Daoy (cell line): ENCODE results near the gene NTRK3. TPM values are rescaled to one million over a fixed set of nuclear protein-coding genes. Genes with fewer than 3 reads are reported as not detected.

Experiments
- DNase-seq: peaks from one replicate; pipeline ENCODE4 v3.0.0-alpha.2; 2015; ENCODE audit warnings: low read depth
- total RNA-seq: library from RNA; depleted of rRNA; stranded (reverse); fragments of >200 nt; shearing (Covaris generic); gene quantifications from 2 replicates; pipeline ENCODE4 v1.2.3, GENCODE V29; 2014

The NTRK3 gene
- total RNA-seq, 1 experiment from 2014 or later: 0.80 TPM

DNA sequence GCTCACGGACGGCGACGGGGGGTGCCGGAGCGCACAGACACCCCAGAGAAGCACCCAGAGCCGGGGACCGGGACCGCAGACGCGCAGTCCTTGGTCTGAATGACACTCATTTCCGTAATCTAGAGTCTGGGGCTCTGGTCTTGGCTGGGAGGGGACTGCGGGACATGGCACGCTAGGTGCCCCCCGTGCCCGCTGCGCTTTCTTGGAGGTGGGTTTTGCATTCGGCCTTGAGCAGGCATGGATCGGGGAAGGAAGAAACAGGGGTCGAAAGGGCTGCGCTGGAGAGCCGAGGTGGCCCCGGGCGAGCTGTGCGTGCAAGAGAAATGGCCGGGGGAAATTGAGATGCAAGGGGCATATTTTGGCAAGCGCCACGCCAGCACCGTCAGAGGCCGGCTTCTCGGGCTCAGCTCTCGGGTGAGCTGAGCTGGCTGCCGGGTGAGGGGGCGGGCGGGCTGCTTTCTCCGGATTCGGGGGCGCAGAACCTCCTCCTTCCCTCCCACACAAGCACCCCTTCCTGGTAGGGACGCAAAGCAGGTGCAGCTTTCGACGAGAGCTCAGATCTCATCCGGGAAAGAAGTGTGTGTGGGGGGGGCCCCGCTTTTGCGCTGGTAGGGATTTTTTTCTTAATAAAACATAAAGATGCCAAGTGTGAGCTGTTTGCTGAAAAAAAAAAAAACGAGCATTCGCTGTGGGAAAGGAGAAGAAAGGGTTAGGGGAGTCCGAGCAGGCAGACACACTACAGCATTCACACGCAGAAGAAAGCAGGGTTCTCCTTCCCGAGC is 963 bp upstream of the NTRK3 start:
- no peak for DNase-seq

DNA sequence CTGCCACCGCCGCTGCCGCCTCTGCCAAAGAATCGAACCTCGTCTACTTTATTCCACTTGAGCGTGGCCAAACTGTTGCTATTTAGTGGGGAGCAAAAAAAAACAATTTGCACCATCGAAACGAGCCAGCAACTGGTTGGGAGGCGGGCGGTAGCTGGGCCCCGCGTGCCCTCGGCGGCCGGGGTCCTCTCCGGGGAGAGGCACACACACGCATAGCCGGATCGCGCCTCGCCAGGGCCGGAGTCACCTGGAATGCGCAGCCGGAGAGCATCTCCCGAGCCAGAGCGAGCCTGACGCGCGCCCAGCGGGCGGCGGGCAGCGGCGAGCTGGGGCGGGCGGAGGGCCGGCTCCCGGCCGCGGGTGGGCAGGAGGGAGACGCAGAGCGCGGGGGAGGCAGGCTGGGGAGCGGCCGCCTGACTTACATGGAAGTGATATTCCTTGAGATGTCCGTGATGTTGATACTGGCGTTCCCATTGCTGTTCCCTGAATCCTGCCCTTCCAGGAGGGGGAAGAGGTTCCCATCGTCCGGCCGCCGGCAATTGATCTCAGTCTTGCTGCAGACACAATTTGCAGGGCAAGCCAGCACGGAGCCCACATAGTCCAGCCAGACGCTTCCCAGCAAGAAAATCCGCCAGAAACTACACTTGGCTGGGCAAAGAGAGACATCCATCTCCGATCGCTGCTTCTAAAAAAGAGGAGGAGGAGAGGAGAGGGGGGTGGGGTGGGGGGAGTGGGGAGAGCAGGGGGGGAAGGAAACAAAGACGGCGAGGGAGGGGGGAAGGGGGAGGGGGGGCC is 858 bp downstream of the NTRK3 start:
- peak; percentile 21 for DNase-seq

DNA sequence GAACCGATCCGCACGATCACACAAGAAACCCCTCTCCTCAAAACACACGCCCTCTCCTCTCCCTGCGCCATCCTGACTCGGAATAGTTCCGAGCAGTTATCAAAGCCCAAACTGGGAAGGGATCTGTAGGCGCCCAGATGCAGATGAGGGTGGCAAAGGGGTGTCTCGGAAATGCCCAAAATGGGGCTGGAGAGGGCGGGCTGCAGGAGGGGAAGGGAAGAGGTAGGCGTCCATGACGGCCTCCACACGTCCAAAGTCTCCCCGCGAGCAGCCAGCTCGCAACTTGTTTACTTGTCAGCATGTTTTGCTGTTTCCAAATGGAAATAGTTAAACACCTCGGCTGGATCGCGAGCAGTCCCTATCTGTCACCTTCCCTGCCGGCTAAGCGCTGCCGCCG is 1.5 kb downstream of the NTRK3 start:
- no peak for DNase-seq

DNA sequence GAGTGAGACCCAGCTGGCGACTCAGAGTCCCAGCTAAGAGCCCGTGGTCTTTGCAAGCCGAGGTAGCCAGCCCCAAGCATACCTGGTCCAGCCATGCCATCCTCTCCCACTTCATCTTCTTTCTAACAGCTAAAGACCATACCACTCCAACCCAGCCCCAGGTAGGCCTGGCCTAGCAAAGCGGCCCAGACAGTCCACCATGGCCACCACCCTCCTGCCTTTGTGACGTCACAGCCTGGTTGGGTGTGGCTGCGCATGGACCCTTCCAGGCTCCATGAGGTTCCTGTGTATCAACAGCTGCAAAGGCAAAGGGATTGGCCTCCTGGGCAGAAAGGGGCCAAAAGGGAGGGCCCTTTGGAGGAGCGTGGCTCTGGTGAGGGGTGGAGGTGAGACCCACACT is 4.1 kb downstream of the NTRK3 start:
- DNase-seq: no peak

DNA sequence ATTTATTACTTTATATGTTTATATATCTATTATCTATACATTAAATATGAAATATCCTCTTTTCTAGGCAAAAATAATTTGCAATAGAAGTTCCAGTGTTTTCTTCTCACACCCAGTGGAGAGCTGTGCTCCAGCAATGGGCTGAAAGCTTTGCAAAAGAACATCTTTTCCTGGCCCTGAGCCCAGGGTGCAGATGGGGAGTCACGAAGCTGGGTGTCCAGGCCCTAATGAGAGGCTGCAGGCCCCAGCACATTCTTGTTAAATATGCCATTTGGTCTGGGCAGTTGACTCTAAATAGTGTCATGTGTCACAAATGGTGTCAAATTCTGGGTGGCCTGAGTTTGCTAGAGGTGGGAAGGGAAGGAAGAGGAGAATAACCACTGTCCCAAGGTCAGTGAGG is 5.7 kb downstream of the NTRK3 start:
- no peak for DNase-seq

DNA sequence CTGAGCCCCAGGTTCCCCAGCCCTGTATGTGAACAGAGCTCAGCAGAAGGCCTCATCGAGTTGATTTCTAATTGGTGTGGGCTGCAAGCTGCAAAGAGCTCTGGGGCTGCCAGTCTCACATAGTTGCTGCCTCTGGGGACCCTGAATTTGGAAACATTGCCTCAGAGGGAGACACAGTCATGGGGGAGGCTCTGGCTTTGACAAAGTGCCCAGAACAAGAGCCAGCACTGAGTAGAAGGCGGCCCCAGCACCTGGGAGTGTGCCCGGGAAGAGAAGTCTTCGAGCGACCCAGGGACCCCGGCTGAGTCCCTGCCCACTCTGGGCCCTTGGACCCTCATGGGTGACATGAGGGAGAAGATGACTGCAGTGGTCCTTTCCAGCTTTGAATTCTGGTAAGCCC is 7.3 kb downstream of the NTRK3 start:
- DNase-seq: no peak

DNA sequence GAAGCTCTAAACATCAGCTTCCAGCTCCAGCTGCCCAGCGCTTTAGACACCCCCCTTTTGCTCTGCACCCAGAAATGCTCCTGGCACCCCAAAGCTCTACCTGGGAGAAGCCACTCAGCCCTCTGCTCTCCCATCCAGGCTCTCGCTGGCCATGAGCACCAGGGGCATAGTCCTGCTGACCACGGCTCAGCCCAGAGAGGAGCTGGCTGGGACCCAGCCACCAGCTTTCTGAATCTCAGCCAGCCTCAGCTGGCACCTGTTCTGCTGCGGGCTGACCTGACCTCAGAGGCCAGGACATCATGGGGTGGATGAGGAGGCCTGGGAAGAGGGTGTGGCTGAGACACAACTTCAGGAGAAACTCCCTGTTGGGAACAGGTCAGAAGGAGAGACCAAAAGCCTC is 8.6 kb downstream of the NTRK3 start:
- no peak for DNase-seq

DNA sequence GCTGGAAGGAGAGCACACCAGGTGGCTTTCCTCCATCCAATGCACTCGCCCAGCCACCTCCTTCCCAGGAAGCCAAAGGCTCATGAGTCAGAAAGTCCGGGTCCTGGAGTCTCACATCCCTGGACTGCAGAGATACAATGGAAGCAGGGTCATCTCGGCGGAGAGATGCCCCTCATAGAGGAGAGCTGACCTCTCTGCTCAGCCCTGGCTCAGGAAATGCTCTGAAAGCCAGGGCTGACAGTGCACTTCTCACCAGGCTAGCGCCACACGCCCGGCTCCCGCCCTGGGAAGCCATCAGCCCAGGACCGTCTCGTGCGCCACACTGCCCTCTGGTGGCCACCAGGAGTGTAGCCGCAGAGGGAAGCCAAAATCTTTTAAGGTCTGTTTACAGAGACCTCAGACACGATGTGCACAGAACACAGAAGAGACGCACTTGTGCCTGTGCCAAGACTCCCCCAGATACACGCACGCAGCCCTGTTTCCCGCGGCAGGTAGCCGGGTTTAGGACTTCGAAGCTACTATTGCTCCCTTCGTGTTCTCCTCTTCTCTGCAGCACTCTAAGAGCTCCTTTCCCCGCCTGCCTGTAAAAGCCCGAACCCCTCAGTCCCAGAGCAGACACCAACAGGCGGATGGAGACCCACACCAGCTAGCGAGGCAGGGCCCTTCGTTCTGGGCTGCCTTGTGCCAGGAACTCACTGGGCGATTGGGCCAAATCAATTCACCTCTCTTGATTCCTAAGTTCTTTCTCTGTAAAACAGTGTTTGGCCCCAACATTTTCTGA is 9.7 kb downstream of the NTRK3 start:
- peak; percentile 65 for DNase-seq

DNA sequence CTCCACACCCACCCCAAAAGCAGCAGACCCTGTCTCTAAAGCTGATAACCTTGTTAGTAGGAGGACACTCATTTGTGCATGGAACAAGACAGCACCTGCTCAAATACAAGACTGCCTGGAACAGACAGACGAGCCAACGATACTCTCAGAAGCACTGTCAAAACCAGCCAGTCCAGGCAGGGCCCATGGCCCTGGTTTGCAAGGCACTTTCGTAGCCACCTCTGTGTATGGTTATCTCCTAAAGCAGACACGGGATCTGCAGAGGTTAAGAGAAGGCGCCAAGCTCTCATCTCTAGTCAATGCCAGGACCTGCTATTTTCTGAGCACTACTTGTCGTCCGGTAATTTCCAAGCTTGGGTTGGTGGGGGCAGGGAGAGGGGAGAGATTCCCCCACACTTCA is 10.5 kb downstream of the NTRK3 start:
- DNase-seq: no peak

DNA sequence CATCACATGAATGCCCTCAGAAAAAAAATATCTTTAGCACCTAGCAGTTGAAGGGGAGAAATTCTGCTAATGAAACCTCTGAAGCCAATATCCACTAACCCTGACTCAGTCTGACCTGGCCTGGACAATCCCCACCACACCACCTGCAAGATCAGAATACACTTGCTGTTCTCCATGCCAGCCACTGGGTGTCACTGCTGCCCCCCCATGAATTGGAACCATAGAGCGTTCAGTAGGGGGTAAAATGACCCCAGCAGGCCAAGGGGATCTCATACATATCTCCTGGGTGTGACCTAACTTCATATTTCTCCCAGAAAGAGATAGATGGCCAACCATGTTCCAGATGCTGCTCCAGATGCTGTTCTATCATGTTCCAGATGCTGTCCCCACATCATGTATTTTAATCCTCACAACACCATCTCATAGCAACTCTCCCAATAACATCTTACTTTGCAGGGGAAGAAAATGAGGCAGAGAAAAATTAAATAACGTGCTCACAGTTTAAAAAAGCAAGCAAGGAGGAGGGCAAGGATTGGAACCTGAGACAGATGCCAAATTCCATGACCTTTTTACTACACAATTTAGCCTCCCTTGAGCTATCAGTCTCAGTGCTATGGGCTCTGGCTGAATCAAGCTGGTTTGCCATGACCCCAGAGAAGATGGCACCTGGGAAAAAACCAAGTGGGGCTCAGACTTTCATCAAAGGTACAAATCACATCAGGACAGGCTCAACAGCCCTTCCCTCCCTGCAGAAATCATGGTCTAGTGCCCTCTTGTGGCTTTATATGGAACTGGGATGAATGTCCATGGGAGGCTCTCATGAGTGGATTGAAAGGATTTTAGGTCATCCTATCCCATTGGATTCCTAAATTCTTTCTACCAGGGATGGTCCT is 12.4 kb downstream of the NTRK3 start:
- no peak for DNase-seq

DNA sequence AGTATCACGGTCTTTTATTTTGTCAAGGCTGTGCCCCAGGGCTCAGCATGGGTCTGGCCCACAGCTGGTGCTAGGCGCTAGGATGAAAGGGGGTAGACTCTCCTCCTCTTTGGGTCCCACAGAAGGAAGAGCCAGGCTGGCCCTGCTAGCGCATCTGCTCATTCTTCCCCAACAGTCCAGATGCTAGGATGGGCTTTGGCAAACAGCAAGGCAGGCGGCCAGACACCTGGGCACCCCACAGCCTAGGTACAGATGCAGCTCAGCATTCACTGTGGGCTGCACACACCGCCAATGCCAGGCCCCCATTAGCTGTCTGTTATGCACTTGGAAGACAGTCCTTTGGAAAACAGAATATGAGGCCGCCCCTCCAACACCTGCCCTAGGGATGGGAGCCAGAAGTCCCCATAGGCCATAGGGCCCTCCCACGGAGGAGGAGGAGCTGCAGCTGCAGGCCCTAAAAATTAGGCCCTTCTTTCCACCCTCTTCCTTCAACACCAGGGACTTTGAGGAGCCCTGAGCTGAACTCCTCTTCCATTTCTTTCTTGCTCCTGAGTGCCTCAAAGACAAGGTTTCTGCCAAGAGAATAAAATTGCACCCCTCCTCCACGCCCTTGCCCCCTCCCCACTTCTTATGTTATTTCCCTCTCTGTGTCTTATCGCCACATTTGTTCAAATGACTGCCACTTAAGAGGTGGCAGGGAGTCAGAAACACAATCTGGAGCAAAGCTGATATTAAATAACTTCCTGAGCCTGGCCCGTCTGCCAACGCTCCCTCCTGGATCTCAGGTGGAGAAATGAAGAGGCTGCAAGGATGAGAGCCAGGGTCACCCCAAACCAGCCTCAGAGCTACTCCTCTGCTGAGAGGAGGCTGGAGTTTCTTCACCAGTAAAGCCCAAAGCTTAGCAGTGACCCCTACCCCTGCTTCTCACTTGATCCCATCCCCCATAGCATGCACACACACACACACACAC is 13.7 kb downstream of the NTRK3 start:
- DNase-seq: no peak

DNA sequence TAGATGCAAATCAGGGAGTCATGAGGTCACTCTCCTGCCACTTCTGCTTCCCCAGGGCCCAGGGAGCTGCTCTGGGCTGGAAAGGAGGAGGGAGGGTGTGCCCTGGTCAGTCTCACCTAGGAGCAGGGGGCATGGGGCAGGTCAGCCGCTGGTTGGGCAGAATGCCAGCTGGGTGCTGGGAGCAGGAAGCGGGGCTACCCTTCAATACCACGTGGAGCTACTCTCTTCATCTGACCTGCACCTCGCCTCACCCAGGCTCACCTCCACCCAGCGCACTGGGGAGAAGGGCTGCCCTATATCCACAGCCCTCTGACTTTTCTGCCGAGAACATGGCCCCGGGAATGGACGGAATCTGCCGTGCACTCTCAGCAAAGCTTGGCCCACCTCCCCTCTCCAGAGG is 15.1 kb downstream of the NTRK3 start:
- DNase-seq: no peak

DNA sequence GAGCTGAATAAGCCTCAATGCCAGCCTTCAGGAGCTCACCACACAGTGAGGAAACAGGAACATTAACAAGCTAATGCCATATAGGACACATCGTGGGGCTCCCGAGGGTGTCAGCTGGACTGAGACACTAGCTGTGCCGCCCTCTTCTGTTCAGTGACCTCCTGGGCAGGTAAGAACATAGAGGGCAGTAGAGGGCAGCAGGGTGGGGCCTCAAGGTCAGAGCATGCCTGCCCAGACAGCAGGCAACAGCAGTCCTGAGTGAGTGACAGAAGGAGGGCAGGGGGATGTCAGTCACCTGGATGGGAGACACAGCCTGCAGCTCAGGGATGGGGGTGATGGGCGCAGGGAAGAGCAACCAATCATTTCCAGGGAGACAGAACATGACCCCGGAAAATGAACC is 15.5 kb downstream of the NTRK3 start:
- no peak for DNase-seq

DNA sequence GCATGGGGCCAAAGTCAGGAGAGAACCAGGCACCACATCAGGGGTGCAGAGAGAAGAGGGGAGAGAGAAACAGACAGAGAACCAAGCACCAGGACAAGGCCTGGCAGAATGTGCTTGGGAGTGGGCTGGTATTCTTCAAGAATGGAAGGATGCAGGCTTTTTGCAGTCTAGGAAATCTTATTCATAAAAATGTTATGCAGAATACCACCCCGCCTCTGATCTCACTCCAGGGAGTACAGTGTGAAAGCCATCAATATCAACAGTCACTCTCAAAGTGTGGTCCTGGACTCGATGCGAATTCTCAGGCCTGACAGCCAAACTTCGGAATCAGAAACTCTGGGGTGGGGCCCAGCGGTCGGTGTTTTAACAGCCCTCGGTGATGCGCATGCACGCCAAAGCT is 16.9 kb downstream of the NTRK3 start:
- no peak for DNase-seq

DNA sequence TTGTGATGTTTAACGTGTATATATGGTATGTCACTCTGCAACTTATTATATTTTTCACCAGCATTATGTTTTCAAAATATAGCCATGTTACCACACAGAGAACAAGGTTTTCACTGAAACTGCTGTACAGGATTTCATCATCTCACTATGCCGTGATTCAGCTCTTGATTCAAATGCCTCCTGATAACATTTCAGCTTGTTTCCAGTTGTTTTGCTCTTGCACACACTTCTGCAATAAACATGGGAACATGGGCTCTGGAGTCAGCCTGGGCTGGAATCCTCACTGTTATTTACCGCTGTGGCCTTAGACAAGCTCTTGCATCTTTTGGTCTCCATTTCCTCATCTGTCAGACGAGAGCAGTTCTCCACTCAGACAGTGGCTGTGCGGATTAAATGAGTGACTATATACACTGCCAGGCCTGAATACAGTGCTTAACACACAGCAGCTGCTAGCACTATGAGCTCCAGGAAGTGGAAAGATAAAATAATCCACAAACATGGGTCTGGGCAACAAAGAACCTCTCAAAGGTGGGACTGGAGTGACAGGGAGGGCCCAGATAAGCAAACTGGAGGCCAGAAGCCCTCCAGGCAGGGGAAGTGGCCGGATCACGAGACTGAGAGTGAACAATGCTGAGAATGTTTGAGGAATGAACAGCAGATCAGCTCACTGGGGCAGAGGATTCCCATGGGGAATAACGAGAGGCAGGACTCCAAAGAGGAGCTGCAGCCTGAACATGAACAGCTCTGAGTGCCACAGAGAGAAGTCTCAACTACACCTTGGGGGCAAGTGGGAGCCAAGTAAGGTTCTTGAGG is 17.7 kb downstream of the NTRK3 start:
- DNase-seq: peak; percentile 20

DNA sequence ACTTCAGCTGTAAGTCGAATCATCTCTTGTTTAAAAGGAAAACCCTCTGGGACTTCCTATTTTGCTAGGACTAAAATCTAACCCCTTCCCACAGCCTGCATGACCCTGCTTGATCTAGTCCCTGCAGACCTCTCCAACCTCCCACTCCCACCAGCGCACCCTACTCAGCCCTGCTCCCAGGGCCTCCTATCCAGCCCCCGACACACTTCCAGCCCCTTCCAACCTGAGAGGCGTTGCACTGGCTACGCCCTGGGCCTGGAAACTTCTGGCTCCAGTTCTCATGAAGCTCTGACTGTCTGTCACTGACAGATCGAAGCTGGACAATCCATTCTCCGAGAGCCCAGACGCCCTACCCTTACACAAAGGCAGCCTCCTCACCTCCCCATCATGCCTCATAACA is 21.8 kb downstream of the NTRK3 start:
- no peak for DNase-seq

DNA sequence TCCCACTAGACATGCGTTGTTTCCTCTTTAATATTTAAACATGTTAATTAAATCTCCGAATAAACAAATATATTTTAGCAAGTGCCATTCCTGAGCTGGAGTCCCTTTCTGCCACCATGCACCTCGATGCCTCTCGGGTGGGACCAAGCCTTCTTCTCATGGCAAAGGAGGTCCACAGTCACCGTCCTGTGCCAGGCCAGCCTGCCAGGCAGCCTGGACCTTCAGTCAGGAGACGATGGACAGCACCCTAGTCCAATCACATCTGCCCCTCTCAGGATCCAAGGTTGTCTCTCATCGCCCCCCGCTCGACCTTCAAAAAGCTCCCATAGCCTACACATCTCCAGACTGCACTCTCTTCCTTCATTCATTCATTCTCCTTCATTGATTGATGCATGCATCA is 22.6 kb downstream of the NTRK3 start:
- no peak for DNase-seq

DNA sequence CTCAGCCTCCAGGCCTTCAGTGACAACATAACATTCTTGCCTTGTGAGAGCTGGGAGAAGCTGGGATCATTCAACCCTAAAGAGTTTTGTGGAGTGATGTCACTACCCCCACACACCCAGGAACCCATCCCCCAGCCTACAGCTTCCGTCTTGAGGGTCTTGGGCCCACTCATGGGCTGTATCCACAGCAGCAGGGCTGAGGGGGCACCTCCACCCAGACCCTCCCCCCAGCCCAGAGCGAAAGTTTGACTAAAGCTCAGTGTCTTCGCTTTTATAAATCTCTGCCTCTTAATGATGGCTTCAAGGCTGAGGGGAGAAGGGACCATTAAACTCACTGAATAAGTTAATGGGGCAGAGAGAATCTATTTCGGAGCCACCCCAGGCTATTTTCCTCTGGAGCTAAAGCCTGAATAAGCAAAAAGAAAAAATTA is 23.8 kb downstream of the NTRK3 start:
- no peak for DNase-seq

DNA sequence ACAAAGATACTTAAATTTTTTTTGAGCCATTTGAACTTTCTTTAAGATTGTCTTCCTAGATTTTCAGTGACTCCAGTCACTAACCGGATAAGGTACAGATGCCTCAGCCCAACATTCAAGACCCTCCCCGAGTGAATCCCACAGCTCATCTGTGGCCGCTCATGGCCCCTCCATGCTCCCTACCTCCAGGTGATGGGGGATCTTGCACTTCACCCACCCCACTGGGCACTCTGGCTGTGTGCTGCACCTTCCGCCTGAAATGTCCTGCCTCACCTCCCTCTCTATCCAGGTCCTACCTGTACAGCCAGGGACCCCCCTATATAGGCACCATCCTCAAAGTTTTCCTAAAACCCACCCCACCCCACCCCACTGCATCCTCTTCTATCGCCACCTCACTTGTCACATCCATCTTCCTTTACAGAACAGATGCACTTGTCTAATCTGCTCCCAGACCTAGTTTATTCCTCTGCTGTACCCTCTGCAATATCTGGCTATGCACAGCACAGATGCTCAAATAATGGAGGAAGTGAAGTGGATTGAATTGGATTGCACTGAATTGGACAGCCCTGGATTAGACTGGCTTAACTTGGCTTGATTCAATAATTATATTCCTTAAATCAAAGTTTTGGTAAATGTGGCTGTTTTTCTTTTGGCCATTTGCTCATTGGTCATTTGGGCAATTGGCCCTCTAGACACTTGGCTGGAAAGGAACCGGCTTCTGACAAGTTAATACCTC is 24.5 kb downstream of the NTRK3 start:
- no peak for DNase-seq
